ENCODE measurements around the gene HPS4. TPM values are rescaled to one million over a fixed set of nuclear protein-coding genes. Genes with fewer than 3 reads are reported as not detected.
"Not testable (repeated sequence)": the region's sequence is repeated elsewhere in the genome, so short reads cannot be mapped to it uniquely, and the experiment has no call there.

Gene HPS4
- total RNA-seq, 1 donor from 2014 or later, result 28.4 TPM

DNA sequence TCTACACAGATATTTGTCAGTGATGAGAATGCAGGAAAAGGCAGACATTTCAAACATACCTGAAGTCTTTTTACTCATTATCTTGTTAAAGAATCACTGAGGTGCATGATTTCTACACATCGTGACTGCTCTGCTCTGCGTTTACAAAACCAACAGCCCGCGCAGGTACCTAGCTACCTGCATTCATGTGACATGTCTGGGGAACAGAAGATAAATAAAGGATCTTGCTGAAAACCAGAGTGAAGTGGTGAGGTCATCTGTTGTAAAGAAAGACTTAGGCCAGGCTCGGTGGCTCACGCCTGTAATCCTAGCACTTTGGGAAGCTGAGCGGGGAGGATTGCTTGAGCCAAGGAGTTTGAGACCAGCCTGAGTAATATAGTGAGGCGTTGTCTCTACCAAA lies 38.8 kb downstream of the HPS4 start:
- DNase-seq (ENCODE audit: extremely low read depth, low read depth, low spot score), result no peak

GRCh38 chr22:26443901-26444690 lies 39.5 kb downstream of the HPS4 start:
- no peak for DNase-seq (ENCODE audit: extremely low read depth, low read depth, low spot score)

GRCh38 chr22:26442086-26442756 lies 41.4 kb downstream of the HPS4 start:
- DNase-seq (ENCODE audit: extremely low read depth, low read depth, low spot score), result no peak

DNA sequence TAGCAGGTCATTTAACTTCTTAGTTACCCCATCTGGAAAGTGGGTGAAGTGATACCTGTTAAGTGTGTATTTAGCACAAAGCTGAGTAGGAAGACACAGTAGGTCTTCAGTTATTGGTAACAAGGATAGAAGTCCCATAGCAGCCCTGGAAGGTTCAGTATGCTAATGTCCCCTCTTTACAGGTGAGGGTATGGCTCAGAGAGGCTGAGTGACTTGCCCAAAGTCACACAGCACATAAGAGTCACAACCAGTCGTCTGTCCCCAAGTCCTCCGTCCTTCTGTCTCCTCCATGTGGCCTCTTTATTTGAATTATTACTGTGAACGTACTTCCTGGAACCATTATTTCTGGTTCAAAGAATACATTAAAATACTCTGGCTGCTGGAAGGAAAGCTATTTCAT lies 44.0 kb downstream of the HPS4 start:
- no peak for DNase-seq (ENCODE audit: extremely low read depth, low read depth, low spot score)

DNA sequence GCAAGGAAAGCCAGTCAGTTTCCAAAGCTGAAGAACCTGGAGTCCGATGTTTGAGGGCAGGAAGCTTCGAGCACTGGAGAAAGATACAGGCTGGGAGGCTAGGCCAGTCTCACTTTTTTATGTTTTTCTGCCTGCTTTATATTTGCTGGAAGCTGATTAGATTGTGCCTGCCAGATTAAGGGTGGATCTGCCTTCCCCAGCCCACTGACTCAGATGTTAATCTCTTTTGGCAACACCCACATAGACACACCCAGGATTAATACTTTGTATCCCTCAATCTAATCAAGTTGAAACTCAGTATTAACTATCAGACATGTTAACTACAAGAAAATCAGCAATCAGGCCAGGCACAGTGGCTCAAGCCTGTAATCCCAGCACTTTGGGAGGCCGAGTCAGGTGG lies 44.8 kb downstream of the HPS4 start:
- DNase-seq (ENCODE audit: extremely low read depth, low read depth, low spot score), result not testable (repeated sequence)

DNA sequence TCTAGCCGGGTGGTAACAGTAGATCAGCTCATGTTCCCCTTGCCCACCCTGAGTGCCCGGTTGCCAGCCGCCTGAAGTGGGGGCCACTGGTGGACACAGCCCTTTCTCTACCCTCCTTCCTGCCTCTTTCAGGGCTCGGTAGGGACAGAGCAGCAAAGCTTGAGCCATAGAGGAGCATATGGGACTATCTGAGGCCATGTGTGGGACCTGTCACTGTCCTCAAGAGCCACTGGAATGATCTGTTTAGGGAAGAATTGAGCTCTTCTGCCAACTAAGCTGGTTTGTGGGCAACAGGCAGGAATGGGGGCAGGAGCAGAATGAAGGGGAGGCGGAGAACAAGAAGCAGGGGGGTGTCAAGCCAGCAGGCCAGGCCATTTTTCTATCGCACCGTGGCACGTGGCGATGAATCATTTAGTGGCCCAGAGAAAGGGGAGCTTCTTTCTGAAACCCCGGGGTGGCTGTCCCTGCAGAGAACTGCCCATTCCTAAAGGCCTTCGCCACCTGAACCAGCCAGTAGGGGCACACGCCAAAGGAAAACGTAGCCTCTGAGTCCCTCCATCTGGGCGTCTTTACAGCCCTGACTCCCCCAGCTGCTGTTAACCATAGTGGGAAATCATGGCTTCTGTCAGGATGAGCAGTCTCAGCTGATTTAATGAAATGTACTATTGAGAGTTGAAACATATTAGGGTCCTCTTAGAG lies 45.7 kb downstream of the HPS4 start:
- no peak for DNase-seq (ENCODE audit: extremely low read depth, low read depth, low spot score)

DNA sequence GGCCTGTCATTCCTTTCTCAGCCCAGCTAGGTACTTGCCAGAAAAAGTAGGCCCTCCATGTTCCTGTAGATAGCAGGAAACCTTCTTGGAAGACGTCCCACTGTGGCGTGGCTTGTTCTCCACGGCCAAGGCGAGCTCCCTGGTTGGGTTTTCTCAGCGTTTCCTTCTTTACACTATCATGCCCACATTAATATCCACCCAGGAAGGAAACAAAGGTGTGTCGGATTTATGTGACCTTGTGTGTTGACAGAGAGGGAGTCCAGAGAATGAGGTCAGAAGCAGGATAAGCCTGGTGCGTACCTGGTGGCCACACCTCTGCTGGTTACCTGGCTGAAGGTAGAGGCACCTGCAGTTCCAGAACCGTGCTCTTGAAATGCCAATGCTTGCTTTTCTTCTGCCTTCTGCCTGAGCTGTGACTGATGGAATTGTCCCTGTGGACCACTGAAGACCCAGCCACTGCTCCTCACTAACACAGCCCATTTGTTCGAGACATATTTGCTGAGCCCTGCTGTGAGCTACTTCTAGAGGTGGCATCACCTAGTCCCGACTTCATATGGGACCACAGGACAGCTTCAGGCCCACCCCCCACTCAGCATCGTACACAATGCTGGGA lies 46.6 kb downstream of the HPS4 start:
- DNase-seq (ENCODE audit: extremely low read depth, low read depth, low spot score), result no peak

DNA sequence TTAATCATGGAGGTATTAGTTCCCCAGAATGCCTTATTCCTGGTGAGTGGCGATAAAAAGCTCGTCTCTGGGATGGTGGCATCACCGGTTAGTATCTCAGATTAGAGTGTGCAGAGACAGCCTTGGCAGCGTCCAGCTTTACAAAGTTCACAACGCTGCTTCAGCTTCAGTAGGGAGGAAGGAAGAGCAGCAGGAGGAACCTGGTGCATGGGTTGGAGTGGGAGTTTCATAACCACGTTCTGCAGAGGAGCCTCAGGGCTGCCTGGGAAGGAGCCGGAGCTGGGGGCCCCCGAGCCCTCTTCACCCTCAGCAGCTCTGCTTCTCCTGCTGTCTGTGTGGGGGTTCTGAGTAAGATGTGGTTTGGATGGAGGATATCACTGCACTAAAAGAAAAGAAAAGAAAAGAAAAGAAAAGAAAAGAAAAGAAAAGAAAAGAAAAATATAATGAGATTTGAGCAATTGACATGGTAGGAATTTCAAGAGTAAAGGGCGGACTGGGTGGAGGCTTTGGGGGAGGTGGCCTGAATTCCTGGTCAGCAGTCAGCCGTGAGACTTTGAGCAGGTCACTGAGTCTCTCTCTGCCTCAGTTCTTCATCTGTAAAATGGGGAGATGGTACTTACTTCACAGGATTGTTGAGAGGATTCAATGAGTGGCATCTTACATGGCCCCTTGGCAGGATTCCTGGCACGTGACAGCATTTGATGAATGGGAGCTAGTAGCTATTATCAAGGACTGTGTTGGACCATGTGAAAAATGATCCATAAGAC lies 48.1 kb downstream of the HPS4 start:
- no peak for DNase-seq (ENCODE audit: extremely low read depth, low read depth, low spot score)

- DNase-seq (ENCODE audit: extremely low read depth, low read depth, low spot score), result no peak
Observed at GRCh38 chr22:26433805-26434204, 49.8 kb downstream of the HPS4 start.

- no peak for DNase-seq (ENCODE audit: extremely low read depth, low read depth, low spot score)
Observed at GRCh38 chr22:26432619-26433311, 50.8 kb downstream of the HPS4 start.

DNA sequence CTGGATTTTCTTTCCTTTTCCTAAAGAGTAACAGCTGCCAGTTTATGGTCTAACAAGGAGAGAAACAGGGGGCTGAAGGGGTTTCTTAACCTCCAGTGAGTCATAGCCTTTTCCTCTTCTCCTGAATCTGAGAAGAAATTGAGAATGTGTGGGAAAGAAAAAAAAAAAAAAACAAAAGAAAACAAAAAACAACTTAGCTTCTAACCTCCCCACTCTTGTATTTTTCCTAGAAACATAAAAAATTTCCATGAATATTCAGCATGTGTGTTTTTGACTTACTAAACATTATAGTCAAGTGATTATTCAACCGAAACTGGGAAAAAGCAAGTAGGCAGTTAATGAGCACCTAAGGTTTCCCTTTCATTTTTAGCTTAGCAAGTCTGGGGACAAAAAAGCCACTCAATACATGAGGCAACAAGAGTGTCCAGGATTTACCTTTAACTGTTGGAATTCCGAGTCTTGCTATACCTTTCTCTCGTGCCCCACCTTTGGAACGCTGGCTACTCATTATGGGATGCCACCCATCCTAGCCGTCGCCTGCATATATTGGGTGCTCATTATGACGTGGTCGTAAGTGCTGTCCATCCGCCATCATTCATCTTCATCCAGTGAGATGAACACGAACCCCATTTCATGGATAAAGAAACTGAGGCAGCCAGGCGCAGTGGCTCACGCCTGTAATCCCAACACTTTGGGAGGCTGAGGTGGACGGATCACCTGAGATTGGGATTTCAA lies 52.2 kb downstream of the HPS4 start:
- no peak for DNase-seq (ENCODE audit: extremely low read depth, low read depth, low spot score)

- DNase-seq (ENCODE audit: extremely low read depth, low read depth, low spot score), result no peak
Observed at GRCh38 chr22:26430600-26430999, 53.0 kb downstream of the HPS4 start.

DNA sequence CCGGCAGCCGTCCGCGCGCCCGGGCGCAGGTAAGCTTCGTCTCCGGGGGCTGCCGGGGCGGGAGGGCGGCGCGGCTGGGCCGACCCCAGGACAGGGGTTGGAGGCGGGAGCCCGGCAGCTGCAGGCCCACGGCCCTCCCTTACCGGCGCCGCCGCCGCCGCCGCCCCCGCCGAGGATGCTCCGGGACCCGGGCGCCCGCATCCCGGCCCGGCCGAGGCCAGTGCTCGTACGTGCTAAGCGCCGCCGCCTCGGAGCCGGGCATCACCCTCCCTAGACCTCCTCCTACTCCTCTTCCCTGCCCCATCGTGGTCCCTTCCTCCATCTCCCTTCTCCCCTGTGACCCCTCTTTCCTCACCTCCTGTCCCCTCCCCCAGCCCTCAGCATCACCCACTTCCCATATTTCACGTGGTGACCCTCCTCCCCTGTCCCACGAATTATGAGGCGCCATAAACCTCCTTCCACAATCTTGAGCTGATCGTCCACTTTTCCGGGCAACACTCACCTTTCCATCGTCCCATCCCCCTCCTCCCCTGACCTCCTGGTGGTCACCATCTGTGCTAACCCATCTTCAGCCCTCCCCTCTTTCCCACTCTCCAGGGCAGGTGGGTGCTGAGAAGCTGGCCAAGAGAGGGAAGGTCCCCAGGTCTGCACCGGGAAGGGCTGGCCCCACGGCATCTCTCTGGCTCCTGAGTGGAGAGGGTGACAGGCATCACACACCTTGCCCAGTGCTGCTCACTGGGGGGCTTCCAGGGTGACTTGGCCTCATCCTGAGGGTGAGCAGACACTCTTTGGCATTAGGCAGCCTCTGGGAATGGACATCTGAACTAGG lies 53.9 kb downstream of the HPS4 start:
- DNase-seq (ENCODE audit: extremely low read depth, low read depth, low spot score), result no peak

- no peak for DNase-seq (ENCODE audit: extremely low read depth, low read depth, low spot score)
Observed at GRCh38 chr22:26428515-26429457, 54.8 kb downstream of the HPS4 start, which contains the start of gene ASPHD2. Gene ASPHD2, plus strand, starts transcription at chr22:26429260. Its CDS starts 4,356 bp downstream, at chr22:26433616.

- no peak for DNase-seq (ENCODE audit: extremely low read depth, low read depth, low spot score)
Observed at GRCh38 chr22:26426924-26427323, 56.7 kb downstream of the HPS4 start.

DNA sequence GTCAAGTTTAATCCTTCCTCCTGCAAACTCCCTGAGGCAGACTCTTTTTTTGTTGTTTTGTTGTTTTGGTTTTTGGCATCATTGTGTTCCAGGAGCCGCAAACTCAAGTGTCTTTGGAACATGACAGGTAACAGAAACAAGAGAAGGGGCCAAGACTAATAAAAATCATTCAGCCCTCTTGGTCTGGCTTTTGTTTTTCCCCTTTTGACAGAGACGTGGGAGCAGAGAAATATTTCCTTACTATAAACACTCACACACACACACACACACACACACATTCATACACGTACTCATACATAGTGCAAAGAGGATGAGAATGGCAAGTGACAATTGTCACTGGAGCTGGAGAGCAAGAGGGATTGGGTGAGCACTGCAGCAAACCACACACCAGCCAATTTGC lies 65.0 kb downstream of the HPS4 start:
- DNase-seq (ENCODE audit: extremely low read depth, low read depth, low spot score), result no peak

GRCh38 chr22:26417406-26417805 lies 66.2 kb downstream of the HPS4 start:
- DNase-seq (ENCODE audit: extremely low read depth, low read depth, low spot score), result no peak

All from glomerular endothelial cell (primary cell).